ENCODE data around the gene CHRM1. TPM values are rescaled to one million over a fixed set of nuclear protein-coding genes. Genes with fewer than 3 reads are reported as not detected.

The CHRM1 gene
- total RNA-seq, 1 donor from 2014 or later, result 4.7 TPM

- Histone ChIP-seq H3K9me3 (no peaks in the 10 kb centered on the region), H3K27me3 (no peaks in the 10 kb centered on the region), H3K27ac (no peak overlapping the region), H3K4me1 (peaks cover 55% of the 10 kb centered on the region), H3K4me3 (peak overlapping the region; percentile 3), H3K36me3 (peaks cover 74% of the 10 kb centered on the region)
- ATAC-seq (no peak), DNase-seq (no peak)
- intact Hi-C loops (cut with DNase I), result no loop called here
- TF ChIP-seq, protein P1, sequence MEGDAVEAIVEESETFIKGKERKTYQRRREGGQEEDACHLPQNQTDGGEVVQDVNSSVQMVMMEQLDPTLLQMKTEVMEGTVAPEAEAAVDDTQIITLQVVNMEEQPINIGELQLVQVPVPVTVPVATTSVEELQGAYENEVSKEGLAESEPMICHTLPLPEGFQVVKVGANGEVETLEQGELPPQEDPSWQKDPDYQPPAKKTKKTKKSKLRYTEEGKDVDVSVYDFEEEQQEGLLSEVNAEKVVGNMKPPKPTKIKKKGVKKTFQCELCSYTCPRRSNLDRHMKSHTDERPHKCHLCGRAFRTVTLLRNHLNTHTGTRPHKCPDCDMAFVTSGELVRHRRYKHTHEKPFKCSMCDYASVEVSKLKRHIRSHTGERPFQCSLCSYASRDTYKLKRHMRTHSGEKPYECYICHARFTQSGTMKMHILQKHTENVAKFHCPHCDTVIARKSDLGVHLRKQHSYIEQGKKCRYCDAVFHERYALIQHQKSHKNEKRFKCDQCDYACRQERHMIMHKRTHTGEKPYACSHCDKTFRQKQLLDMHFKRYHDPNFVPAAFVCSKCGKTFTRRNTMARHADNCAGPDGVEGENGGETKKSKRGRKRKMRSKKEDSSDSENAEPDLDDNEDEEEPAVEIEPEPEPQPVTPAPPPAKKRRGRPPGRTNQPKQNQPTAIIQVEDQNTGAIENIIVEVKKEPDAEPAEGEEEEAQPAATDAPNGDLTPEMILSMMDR (IDR thresholded peaks at IDR 0.05), result no peak
These were observed 35.9 kb downstream of the CHRM1 start for GRCh38 chr11:62885137-62885750.

GRCh38 chr11:62883673-62884072, 37.5 kb downstream of the CHRM1 start:
- peaks cover 63% of the 10 kb centered on the region for H3K36me3 ChIP-seq

DNA sequence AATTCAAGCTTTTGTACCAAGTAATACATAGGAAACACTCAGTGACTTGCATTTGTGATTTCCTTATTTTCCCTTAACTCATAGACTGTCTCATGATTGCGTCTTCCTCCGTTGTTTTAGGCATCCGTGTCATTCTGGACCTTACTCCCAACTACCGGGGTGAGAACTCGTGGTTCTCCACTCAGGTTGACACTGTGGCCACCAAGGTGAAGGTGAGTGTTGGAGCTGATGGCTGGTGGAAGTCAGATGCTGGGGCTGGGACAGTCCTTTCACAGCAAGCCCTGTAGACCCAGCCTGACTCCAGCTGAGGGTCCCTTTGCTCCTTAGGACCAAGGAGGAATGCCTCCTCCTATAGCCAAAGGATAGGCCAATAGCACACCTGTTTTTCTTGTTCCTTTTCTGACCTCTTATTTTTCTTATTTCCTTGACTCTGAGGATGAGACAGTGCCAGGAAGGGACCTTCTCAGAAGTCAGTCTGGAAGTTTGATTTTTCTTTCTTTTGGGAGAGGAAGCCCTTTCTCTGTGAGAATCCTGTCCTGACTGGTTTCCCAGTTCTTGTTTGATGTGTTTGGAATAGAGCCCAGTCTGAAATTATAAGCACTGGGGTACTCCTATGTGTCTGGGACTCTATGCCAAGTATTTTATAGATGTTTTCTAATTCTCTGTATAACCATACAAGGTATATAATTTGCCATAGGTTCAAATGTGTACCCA, 38.2 kb downstream of the CHRM1 start:
- Histone ChIP-seq H3K4me3 (peak overlapping the region; percentile 87), H3K36me3 (peaks cover 55% of the 10 kb centered on the region), H3K9me3 (no peaks in the 10 kb centered on the region), H3K27me3 (no peaks in the 10 kb centered on the region), H3K27ac (peak overlapping the region; percentile 100), H3K4me1 (peaks cover 52% of the 10 kb centered on the region)
- TF ChIP-seq, protein P1 (IDR thresholded peaks at IDR 0.05), result no peak
- no peak for DNase-seq
- no peak for ATAC-seq
- intact Hi-C loops (cut with DNase I), result no loop called here

More at GRCh38 chr11:62883673-62884072, 37.5 kb downstream of the CHRM1 start:
- ATAC-seq, result no peak
- TF ChIP-seq, protein P1 (IDR thresholded peaks at IDR 0.05), result no peak
- Histone ChIP-seq H3K9me3 (no peaks in the 10 kb centered on the region), H3K4me3 (peak overlapping the region; percentile 87), H3K27me3 (no peaks in the 10 kb centered on the region), H3K27ac (peak overlapping the region; percentile 100), H3K4me1 (peaks cover 60% of the 10 kb centered on the region)
- intact Hi-C loops (cut with DNase I), result no loop called here
- no peak for DNase-seq

GRCh38 chr11:62882431-62882749, 38.8 kb downstream of the CHRM1 start:
- intact Hi-C loops (cut with DNase I), result no loop called here
- Histone ChIP-seq H3K4me1 (peaks cover 52% of the 10 kb centered on the region), H3K9me3 (no peaks in the 10 kb centered on the region), H3K27ac (peak overlapping the region; percentile 100), H3K36me3 (peaks cover 50% of the 10 kb centered on the region), H3K27me3 (no peaks in the 10 kb centered on the region), H3K4me3 (peak overlapping the region; percentile 87)
- DNase-seq, result no peak
- no peak for ATAC-seq
- TF ChIP-seq, protein P1 (IDR thresholded peaks at IDR 0.05), result no peak

GRCh38 chr11:62881579-62882430, 39.4 kb downstream of the CHRM1 start:
- TF ChIP-seq, protein P1 (IDR thresholded peaks at IDR 0.05), result no peak
- Histone ChIP-seq H3K9me3 (no peaks in the 10 kb centered on the region), H3K36me3 (peaks cover 44% of the 10 kb centered on the region), H3K4me1 (peaks cover 49% of the 10 kb centered on the region), H3K27ac (peak overlapping the region; percentile 100), H3K27me3 (no peaks in the 10 kb centered on the region), H3K4me3 (peak overlapping the region; percentile 87)
- DNase-seq (peak; percentile 97), ATAC-seq (peak; percentile 80)
- intact Hi-C loops (cut with DNase I), result no loop called here

Measured in upper lobe of right lung (tissue), 1 donor.